ENCODE measurements around the gene CCDC34. TPM values are rescaled to one million over a fixed set of nuclear protein-coding genes. Genes with fewer than 3 reads are reported as not detected.

Gene CCDC34
- total RNA-seq, 4 donors from 2014 or later, result 1.8 to 4.7 (median 3.0) TPM

DNA sequence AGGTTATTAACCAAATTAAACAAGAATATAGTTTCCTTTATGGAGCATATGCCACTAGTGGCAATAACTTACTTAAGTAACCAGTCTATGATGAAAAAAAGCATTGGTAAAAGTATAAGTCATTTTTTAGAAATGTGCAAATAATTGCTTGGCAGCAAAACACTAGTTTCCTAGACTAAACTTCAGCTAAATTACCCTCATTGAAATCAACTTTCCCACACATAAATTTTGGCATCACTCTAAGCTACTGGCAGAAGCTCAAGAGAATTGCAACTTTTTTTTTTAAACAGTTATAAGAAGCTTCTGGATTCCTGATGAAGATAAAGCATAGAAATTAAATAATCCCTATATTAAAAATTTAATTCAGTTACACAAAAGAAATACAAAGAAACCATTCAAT lies 12.5 kb downstream of the CCDC34 start:
- TF ChIP-seq, protein P1, sequence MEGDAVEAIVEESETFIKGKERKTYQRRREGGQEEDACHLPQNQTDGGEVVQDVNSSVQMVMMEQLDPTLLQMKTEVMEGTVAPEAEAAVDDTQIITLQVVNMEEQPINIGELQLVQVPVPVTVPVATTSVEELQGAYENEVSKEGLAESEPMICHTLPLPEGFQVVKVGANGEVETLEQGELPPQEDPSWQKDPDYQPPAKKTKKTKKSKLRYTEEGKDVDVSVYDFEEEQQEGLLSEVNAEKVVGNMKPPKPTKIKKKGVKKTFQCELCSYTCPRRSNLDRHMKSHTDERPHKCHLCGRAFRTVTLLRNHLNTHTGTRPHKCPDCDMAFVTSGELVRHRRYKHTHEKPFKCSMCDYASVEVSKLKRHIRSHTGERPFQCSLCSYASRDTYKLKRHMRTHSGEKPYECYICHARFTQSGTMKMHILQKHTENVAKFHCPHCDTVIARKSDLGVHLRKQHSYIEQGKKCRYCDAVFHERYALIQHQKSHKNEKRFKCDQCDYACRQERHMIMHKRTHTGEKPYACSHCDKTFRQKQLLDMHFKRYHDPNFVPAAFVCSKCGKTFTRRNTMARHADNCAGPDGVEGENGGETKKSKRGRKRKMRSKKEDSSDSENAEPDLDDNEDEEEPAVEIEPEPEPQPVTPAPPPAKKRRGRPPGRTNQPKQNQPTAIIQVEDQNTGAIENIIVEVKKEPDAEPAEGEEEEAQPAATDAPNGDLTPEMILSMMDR (IDR thresholded peaks at IDR 0.05; ENCODE audit: low read depth), result no peak

DNA sequence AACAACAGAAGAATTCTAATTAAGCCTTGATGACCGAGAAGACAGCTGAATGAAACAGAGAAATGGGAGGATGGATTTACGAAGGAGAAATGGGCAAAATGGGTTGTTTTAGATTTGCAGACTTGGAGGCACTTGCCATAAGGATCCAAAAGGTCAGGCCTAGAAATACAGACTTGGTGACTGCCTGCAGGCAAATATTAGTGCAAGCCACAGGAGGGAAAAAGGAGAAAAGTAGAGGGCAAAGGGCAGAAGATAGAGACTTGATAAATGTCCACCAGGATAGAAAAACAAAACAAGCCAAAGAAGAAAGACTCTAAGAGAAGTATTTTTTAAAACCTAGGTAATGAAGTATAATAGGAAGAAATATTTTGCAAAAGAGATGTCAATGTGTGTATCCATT lies 13.1 kb downstream of the CCDC34 start:
- TF ChIP-seq, protein P1 (IDR thresholded peaks at IDR 0.05; ENCODE audit: low read depth), result no peak

DNA sequence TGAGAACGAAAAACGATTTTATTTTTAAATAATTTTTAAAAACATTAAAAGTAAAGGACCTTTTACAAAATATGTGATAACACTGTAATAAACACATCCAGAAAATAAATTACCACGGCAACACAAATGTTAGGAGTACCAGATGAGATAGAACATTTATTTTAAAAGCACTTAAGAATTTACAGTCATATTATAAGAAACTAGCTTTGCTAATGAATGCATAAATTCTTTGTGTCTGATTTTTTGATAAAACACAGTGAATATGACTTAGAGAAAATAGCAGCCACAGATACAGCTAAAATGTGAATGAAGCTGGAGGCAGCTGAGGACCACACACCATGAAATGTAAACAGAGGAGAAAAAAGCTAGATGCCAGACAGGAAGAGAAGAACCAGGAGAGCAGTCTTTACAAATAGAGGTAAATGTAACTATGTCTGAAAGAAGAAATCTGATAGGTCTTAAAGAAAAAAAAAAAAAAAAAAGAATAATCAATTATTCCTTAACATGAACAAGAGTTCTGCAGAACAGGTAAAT lies 14.6 kb downstream of the CCDC34 start:
- TF ChIP-seq, protein P1 (IDR thresholded peaks at IDR 0.05; ENCODE audit: low read depth), result no peak

DNA sequence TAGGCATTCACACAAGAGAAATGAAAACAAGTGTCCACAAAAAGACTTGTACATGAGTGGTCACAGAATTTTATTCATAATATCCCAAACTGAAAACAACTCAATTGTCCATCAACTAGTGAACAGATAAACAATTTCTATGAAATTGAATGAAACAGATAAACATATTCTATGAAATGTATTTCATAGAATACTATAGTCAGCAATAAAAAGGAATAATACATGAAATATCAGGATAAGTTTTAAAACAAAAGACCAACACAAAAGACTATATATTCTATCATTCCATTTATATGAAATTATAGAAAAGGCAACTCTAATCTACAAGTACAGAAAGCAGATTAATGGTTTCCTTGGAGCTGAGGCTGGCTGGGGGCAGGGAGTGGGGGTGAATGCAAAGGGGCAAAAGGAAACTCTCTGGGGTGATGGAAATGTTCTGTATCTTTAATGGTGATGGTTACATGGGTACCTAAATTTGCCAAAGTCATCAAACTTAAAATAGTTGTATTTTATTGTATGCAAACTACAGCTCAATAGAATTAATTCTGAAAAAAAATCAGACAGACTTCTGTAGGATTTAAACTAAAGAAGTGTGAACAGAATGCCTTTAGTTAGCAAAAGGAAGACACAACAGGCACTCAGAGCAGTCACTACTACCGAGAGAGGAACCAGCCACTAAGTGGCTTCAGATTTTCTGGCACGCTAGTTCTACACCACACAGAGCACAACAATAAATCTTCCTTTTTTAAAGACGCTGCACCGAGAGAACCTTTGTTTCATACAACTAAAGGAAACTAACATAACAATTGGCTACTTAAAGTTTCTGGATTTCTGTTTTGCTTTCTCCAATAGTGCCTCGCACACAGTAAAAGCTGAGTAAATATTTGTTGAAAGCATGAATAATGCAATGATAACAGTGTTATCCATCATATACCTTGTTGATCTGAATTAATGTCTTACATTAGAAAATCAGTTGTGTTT lies 15.4 kb downstream of the CCDC34 start:
- TF ChIP-seq, protein P1 (IDR thresholded peaks at IDR 0.05; ENCODE audit: low read depth), result no peak

DNA sequence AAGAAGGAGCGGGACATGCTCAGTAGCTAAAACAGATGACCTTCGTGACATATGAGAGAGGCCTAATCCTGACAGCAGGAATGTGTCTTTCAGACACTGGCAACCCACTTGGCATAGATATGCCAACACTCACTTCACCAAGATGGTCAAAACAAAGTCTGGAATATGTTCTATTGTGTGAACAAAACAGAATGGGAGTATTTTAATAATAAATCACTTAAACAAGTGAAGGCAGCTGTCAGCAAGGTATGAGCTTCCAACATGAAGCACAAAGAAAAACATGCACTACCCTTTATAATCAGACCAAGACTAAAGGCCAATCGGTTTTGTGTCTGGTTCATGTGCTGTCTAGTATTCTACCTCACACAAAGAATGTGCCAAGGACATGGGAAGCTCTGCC lies 23.1 kb downstream of the CCDC34 start:
- TF ChIP-seq, protein P1 (IDR thresholded peaks at IDR 0.05; ENCODE audit: low read depth), result no peak

DNA sequence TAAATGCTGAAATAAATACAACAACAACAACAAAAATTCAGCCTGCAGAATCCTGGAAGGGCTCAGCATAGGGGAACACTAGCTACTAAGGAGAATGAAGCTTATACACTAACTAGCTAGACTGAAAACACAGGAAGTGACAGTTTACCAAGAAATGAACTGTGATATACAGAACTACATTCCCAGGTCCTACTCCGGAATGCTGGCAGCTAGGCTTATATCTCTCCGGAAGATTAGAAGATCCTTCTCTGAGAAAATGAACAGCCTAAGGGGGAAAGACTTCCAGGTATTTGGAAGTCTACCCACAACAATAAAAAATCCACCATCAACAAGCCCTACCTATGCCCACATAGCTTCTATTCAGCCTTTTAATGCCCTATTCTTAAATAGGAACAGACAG lies 31.0 kb downstream of the CCDC34 start:
- TF ChIP-seq, protein P1 (IDR thresholded peaks at IDR 0.05; ENCODE audit: low read depth), result no peak

DNA sequence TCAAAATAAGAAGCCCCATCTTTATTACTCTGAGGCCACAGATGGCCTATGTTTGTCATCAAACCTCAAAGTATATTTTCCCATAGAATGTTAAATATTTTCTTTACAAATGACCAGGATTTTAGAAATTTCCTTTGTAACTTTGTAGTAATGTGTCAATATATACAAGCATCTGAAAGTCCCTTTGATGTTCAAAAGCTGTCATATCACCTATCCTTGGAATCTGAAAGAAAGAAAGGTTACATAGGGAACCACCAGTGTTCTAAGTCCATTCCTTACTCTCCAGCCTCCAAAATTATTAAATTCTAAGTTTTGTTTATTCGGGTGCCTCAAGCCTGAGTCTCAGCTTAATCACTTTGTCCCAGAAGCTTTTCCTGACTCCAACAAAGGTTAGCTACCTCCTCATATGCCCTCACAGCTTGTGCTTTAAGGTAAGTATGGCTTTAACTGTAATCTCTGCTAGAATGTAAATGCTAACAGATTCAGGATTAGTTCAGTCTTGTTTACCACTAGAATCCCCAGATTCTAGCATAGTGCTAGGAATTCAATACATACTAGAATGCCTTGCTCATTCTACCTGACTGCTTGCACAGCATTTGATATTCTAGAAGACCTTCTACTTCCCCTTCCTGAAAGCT lies 32.3 kb downstream of the CCDC34 start:
- TF ChIP-seq, protein P1 (IDR thresholded peaks at IDR 0.05; ENCODE audit: low read depth), result no peak

All from subcutaneous adipose tissue (tissue), 4 donors.